Astrocyte of the cerebellum (primary cell): ENCODE results near the gene ZNF436.

Experiments used
- DNase-seq: peaks from one replicate; pipeline ENCODE4 v3.0.0-alpha.2; 2011; ENCODE audit warnings: low read depth
- H3K4me3 ChIP-seq: 2 replicates; pipeline ENCODE4 v1.5.1; 2011; ENCODE audit warnings: mild to moderate bottlenecking, low read depth, low read length, moderate library complexity
- CTCF ChIP-seq: IDR thresholded peaks from 2 replicates; pipeline ENCODE4 v1.5.1; 2012; ENCODE audit warnings: low read length, low read depth, moderate library complexity, mild to moderate bottlenecking; ENCODE audit errors: missing control alignments
- in situ Hi-C: cut with HindIII; loops from 2 replicates; pipeline ENCODE4 v1.10.0; 2017; ENCODE audit warnings: low sequenced_read_pairs

Gene ZNF436

GRCh38 chr1:23369335-23370013, at the start of gene ZNF436:
TSS of gene ZNF436 (minus strand) at chr1:23369836. CDS start at chr1:23368005, 1,831 bp downstream.
- H3K4me3 ChIP-seq, result peak within 1 kb of the TSS; percentile 87
- no peak for TF ChIP-seq CTCF
- in situ Hi-C loops, result no loop called here
- DNase-seq, result peak; percentile 85

DNA sequence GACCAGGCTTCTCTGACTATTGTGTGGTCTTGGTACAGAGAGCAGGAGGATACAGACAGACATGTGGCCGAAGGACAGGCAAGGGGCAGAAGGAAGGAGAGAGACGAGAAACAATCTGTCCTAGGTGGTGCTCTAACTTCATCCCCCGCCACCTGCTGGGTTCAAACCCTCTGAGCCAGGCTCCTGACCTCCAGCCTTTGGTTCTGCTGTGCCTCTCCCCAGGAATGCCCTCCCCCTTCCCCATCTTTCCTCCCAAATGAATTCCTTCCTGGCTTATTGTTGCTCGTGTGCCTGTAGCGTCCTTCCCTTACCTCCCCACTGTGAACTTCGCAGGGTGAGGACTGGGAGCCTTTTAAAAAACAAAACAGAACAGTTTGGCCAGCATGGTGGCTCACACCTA, 49.5 kb upstream of the ZNF436 start:
- in situ Hi-C loops, result no loop called here
- no peak for TF ChIP-seq CTCF
- no peak for DNase-seq
- H3K4me3 ChIP-seq, result no peak overlapping the region

- in situ Hi-C loops, result no loop called here
- H3K4me3 ChIP-seq, result no peak overlapping the region
- no peak for DNase-seq
- no peak for TF ChIP-seq CTCF
Measured at GRCh38 chr1:23417570-23417969, 47.9 kb upstream of the ZNF436 start.

DNA sequence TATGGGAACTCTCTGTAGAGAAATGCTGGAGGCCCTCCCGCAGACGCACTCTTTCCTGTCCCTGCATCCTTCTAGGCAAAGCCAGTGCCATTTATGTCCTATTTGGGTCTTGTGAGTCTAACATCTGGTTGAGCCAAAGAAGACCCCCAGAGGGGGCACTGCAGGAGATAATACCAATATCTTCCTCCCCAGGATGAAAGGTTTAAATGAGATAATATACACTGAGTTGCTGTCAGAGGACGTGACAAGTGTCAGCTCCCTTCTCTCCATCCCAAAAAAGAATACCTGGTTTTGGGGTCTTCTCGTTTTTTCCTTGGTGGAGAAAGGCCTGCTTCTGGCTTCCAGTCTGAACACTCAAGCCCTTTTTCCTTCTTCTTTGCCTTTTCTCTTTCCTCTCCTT, 47.3 kb upstream of the ZNF436 start:
- in situ Hi-C loops, result no loop called here
- no peak for TF ChIP-seq CTCF
- no peak overlapping the region for H3K4me3 ChIP-seq
- DNase-seq, result no peak

DNA sequence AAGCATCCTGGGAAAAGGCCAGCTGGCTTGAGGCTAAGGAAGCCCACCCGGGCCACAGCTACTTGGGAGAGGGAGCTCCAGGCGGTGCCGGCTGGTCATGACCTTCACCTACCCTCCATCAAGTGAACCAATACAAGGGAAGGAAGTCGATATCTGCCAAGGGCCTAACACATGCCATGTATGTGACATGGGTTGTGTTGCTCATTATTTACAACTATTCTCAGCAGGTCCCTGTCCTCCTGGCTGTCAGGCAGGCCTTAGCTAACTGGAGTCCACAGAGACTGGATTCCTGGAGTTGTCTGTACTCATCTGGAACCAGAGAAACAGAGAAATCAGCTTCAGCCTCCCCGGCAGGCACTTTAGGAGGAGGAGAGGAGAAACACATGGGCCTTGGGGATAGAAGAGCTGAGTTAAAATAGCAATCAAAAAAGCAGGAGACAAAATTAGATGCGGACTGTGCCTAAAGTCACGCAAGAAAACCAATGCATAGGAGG, 39.2 kb upstream of the ZNF436 start:
- DNase-seq, result no peak
- TF ChIP-seq CTCF, result no peak
- in situ Hi-C loops, result no loop called here
- no peak overlapping the region for H3K4me3 ChIP-seq

GRCh38 chr1:23407016-23407630, 37.5 kb upstream of the ZNF436 start:
- in situ Hi-C loops, result no loop called here
- no peak overlapping the region for H3K4me3 ChIP-seq
- DNase-seq, result no peak
- TF ChIP-seq CTCF, result no peak
